HepG2 (cell line): Measurements from ENCODE around the gene PLCG1. TPM values are rescaled to one million over a fixed set of nuclear protein-coding genes. Genes with fewer than 3 reads are reported as not detected.

Source experiments
- ADNP ChIP-seq: sonication (generic); formaldehyde crosslinking; IDR thresholded peaks from 2 replicates; pipeline ENCODE4 v1.4.0; 2020; ENCODE audit warnings: missing genetic modification reagents
- BHLHE40 ChIP-seq: IDR thresholded peaks from 2 replicates; pipeline ENCODE4 v1.6.1; 2011; ENCODE audit warnings: low read length, improper control_type of control experiment
- CENPT ChIP-seq: sonication (generic); formaldehyde crosslinking; IDR thresholded peaks from 2 replicates; pipeline ENCODE4 v1.8.0; 2022; ENCODE audit warnings: low read depth, mild to moderate bottlenecking, moderate library complexity, missing genetic modification reagents
- FOXP1 ChIP-seq, 2 experiments: fragments of 450-650 bp in 1 of 2; IDR thresholded peaks; 2 replicates each; pipeline ENCODE4 v1.6.1; 2017 to 2018; ENCODE audit warnings: antibody characterized with exemption in 1 of 2
- GTF3A ChIP-seq: sonication (generic); formaldehyde crosslinking; conservative IDR thresholded peaks from 2 replicates; pipeline ENCODE4 v1.4.0; 2020; ENCODE audit warnings: mild to moderate bottlenecking, missing genetic modification reagents
- IKZF1 ChIP-seq: fragments of 450-650 bp; IDR thresholded peaks from 2 replicates; pipeline ENCODE4 v1.7.1; 2016
- KLF9 ChIP-seq: IDR thresholded peaks from 2 replicates; pipeline ENCODE4 v1.6.1; 2016; ENCODE audit warnings: low read depth
- MIER2 ChIP-seq: IDR thresholded peaks from 2 replicates; pipeline ENCODE4 v1.6.1; 2016; ENCODE audit warnings: missing biosample characterization, missing genetic modification reagents
- PCBP2 ChIP-seq: fragments of 200-400 bp; formaldehyde crosslinking; optimal IDR thresholded peaks from 2 replicates; pipeline ENCODE3; 2018; ENCODE audit warnings: low read length, low read depth; ENCODE audit not compliant: poor library complexity, severe bottlenecking
- TCF12 ChIP-seq, 2 experiments: fragments of 450-650 bp in 1 of 2; sonication (generic) in 1 of 2; formaldehyde crosslinking in 1 of 2; IDR thresholded peaks; 2 replicates each; pipeline versions ENCODE4 v1.6.1 to v1.8.0; 2017 to 2022; ENCODE audit warnings: antibody characterized with exemption in 1 of 2, mild to moderate bottlenecking in 1 of 2, missing genetic modification reagents in 1 of 2, moderate library complexity in 1 of 2
- ZNF263 ChIP-seq: sonication (generic); formaldehyde crosslinking; IDR thresholded peaks from 2 replicates; pipeline ENCODE4 v1.4.0; 2020; ENCODE audit warnings: missing genetic modification reagents
- ZNF383 ChIP-seq: sonication (generic); formaldehyde crosslinking; IDR thresholded peaks from 2 replicates; pipeline ENCODE4 v1.4.0; 2020; ENCODE audit warnings: missing genetic modification reagents, mild to moderate bottlenecking, borderline replicate concordance
- ZNF510 ChIP-seq: sonication (generic); formaldehyde crosslinking; IDR thresholded peaks from 2 replicates; pipeline ENCODE4 v1.4.0; 2020; ENCODE audit warnings: low read depth, mild to moderate bottlenecking, missing genetic modification reagents
- ZNF605 ChIP-seq: sonication (generic); formaldehyde crosslinking; IDR thresholded peaks from 2 replicates; pipeline ENCODE4 v1.8.0; 2022; ENCODE audit warnings: mild to moderate bottlenecking, missing genetic modification reagents
- ZNF652 ChIP-seq: IDR thresholded peaks from 2 replicates; pipeline ENCODE4 v1.6.1; 2016; ENCODE audit warnings: low read depth, borderline replicate concordance
- polyA plus RNA-seq, 8 experiments: library from polyadenylated mRNA; depleted of rRNA in 3 of 8; stranded (reverse) in 7 of 8; unstranded in 1 of 8; fragments of >200 nt; fragmentation: Illumina TruSeq in 4 of 8; extraction: Trizol in 4 of 8; gene quantifications; 2 replicates each; pipeline versions ENCODE4 v1.2.1 to v1.2.3, GENCODE V29; 2011 to 2016; ENCODE audit warnings: low read depth in 4 of 8, missing spikeins in 1 of 8, mixed read lengths in 1 of 8; ENCODE audit not compliant: insufficient read depth in 1 of 8
- total RNA-seq, 5 experiments: library from RNA; depleted of rRNA; stranded (reverse); fragments of >200 nt; fragmentation: Illumina TruSeq; extraction: Trizol; gene quantifications; 2 replicates each; pipeline ENCODE4 v1.2.3, GENCODE V29; 2016; ENCODE audit warnings: low read depth in 1 of 5
- TF ChIP-seq, protein P1 (sequence below): sonication (generic); formaldehyde crosslinking; IDR thresholded peaks from 2 replicates; pipeline ENCODE4 v1.9.0; 2021; ENCODE audit warnings: missing genetic modification reagents, mild to moderate bottlenecking, borderline replicate concordance
- TF ChIP-seq, protein P2 (sequence below): sonication (generic); formaldehyde crosslinking; IDR thresholded peaks from 2 replicates; pipeline ENCODE4 v1.4.0; 2020; ENCODE audit warnings: mild to moderate bottlenecking, missing genetic modification reagents, borderline replicate concordance
- TF ChIP-seq, protein P3 (sequence below): sonication (generic); formaldehyde crosslinking; IDR thresholded peaks from 2 replicates; pipeline ENCODE4 v1.5.1; 2020; ENCODE audit warnings: mild to moderate bottlenecking, moderate library complexity, missing genetic modification reagents
- TF ChIP-seq, protein P4 (sequence below): sonication (generic); formaldehyde crosslinking; IDR thresholded peaks from 2 replicates; pipeline ENCODE4 v1.5.0; 2020; ENCODE audit warnings: missing genetic modification reagents
- TF ChIP-seq, protein P5 (sequence below): sonication (generic); formaldehyde crosslinking; IDR thresholded peaks from 2 replicates; pipeline ENCODE4 v1.4.0; 2020; ENCODE audit warnings: mild to moderate bottlenecking, missing genetic modification reagents
- TF ChIP-seq, protein P6 (sequence below): sonication (generic); formaldehyde crosslinking; IDR thresholded peaks from 2 replicates; pipeline ENCODE4 v1.5.1; 2020; ENCODE audit warnings: missing genetic modification reagents, mild to moderate bottlenecking, borderline replicate concordance

PLCG1 gene
- total and polyA plus RNA-seq, 2 of the 13 experiments (the other 11 are each of a cell fraction or from before 2014, with no cell fraction given), result 85.3 to 158 TPM

GRCh38 chr20:41136680-41137613 lies at the start of gene PLCG1 (continued):
- TF ChIP-seq, protein P1, sequence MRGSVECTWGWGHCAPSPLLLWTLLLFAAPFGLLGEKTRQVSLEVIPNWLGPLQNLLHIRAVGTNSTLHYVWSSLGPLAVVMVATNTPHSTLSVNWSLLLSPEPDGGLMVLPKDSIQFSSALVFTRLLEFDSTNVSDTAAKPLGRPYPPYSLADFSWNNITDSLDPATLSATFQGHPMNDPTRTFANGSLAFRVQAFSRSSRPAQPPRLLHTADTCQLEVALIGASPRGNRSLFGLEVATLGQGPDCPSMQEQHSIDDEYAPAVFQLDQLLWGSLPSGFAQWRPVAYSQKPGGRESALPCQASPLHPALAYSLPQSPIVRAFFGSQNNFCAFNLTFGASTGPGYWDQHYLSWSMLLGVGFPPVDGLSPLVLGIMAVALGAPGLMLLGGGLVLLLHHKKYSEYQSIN, result no peak
- 0 out of 2 replicates have a peak, but pooled peaks have one; percentile 57 for TF ChIP-seq MIER2
- TF ChIP-seq, protein P2, sequence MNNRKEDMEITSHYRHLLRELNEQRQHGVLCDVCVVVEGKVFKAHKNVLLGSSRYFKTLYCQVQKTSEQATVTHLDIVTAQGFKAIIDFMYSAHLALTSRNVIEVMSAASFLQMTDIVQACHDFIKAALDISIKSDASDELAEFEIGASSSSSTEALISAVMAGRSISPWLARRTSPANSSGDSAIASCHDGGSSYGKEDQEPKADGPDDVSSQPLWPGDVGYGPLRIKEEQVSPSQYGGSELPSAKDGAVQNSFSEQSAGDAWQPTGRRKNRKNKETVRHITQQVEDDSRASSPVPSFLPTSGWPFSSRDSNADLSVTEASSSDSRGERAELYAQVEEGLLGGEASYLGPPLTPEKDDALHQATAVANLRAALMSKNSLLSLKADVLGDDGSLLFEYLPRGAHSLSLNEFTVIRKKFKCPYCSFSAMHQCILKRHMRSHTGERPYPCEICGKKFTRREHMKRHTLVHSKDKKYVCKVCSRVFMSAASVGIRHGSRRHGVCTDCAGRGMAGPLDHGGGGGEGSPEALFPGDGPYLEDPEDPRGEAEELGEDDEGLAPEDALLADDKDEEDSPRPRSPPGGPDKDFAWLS (CRISPR knock-in tag), result no peak
- 0 out of 2 replicates have a peak, but pooled peaks have one; percentile 19 for TF ChIP-seq BHLHE40
- no peak for TF ChIP-seq IKZF1
- TF ChIP-seq, protein P3, sequence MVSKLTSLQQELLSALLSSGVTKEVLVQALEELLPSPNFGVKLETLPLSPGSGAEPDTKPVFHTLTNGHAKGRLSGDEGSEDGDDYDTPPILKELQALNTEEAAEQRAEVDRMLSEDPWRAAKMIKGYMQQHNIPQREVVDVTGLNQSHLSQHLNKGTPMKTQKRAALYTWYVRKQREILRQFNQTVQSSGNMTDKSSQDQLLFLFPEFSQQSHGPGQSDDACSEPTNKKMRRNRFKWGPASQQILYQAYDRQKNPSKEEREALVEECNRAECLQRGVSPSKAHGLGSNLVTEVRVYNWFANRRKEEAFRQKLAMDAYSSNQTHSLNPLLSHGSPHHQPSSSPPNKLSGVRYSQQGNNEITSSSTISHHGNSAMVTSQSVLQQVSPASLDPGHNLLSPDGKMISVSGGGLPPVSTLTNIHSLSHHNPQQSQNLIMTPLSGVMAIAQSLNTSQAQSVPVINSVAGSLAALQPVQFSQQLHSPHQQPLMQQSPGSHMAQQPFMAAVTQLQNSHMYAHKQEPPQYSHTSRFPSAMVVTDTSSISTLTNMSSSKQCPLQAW (CRISPR knock-in tag), result peak; percentile 96
- TF ChIP-seq KLF9, result no peak
- TF ChIP-seq FOXP1 (IDR thresholded peaks at IDR 0.05), result no peak
- TF ChIP-seq FOXP1 (CRISPR knock-in tag; IDR thresholded peaks at IDR 0.05), result no peak; the same call in 1 of the 2 replicates
- TF ChIP-seq GTF3A (CRISPR knock-in tag), result 0 out of 2 replicates have a peak, but pooled peaks have one; percentile 60
- TF ChIP-seq, protein P4, sequence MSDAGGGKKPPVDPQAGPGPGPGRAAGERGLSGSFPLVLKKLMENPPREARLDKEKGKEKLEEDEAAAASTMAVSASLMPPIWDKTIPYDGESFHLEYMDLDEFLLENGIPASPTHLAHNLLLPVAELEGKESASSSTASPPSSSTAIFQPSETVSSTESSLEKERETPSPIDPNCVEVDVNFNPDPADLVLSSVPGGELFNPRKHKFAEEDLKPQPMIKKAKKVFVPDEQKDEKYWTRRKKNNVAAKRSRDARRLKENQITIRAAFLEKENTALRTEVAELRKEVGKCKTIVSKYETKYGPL (CRISPR knock-in tag), result no peak
- peak; percentile 48 for TF ChIP-seq ZNF263
- TF ChIP-seq, protein P5, sequence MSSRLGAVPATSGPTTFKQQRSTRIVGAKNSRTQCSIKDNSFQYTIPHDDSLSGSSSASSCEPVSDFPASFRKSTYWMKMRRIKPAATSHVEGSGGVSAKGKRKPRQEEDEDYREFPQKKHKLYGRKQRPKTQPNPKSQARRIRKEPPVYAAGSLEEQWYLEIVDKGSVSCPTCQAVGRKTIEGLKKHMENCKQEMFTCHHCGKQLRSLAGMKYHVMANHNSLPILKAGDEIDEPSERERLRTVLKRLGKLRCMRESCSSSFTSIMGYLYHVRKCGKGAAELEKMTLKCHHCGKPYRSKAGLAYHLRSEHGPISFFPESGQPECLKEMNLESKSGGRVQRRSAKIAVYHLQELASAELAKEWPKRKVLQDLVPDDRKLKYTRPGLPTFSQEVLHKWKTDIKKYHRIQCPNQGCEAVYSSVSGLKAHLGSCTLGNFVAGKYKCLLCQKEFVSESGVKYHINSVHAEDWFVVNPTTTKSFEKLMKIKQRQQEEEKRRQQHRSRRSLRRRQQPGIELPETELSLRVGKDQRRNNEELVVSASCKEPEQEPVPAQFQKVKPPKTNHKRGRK (CRISPR knock-in tag), result no peak
- TF ChIP-seq CENPT, result no peak; the same call in 1 of the 2 replicates
- peak; percentile 69; the same call in 1 of the 2 replicates for TF ChIP-seq ZNF605 (CRISPR knock-in tag)
- TF ChIP-seq, protein P6, sequence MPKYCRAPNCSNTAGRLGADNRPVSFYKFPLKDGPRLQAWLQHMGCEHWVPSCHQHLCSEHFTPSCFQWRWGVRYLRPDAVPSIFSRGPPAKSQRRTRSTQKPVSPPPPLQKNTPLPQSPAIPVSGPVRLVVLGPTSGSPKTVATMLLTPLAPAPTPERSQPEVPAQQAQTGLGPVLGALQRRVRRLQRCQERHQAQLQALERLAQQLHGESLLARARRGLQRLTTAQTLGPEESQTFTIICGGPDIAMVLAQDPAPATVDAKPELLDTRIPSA, result peak; percentile 99
- TF ChIP-seq ZNF510 (CRISPR knock-in tag), result peak; percentile 86
- no peak for TF ChIP-seq ZNF652
- TF ChIP-seq ZNF383, result no peak
- TF ChIP-seq ADNP (CRISPR knock-in tag), result no peak
- TF ChIP-seq PCBP2, result no peak
- no peak for TF ChIP-seq TCF12 (IDR thresholded peaks at IDR 0.05)
- TF ChIP-seq TCF12 (CRISPR knock-in tag; IDR thresholded peaks at IDR 0.05), result 0 out of 2 replicates have a peak, but pooled peaks have one; percentile 16
